MCF 10A (cell line): ENCODE measurements around the gene LRP10. TPM values are rescaled to one million over a fixed set of nuclear protein-coding genes. Genes with fewer than 3 reads are reported as not detected.

ENCODE experiments used
- BruUV-seq: library from RNA; stranded (reverse); fragments of 400-500 nt; replicated peaks from 2 replicates; lab custom pipeline; 2021; lab: Mats Ljungman, UMichigan
- CTCF ChIA-PET: fragments of 300-600 bp; sonication (Branson Sonifier 250); formaldehyde crosslinking; extraction: SDS; loops from one replicate; lab custom pipeline; 2021; ENCODE audit warnings: antibody characterized with exemption, inconsistent platforms; lab: Yijun Ruan, JAX
- POLR2A ChIA-PET: fragments of 300-600, 350-650 bp; sonication (Branson Sonifier 250); formaldehyde crosslinking; extraction: SDS; loops from one replicate; lab custom pipeline; 2020; ENCODE audit warnings: antibody characterized with exemption, inconsistent platforms; lab: Yijun Ruan, JAX
- DNase-seq: peaks from one replicate; pipeline ENCODE4 v3.0.0-alpha.2; 2018; ENCODE audit not compliant: unreplicated experiment
- H3K27ac Mint-ChIP-seq: one replicate; pipeline ENCODE4 v1.8.0; 2022; ENCODE audit warnings: mild to moderate bottlenecking, low read depth, mixed read lengths; ENCODE audit not compliant: unreplicated experiment
- H3K27me3 Mint-ChIP-seq: one replicate; pipeline ENCODE4 v1.8.0; 2022; ENCODE audit warnings: mixed read lengths; ENCODE audit not compliant: insufficient read depth, unreplicated experiment
- H3K36me3 Mint-ChIP-seq: one replicate; pipeline ENCODE4 v1.8.0; 2022; ENCODE audit warnings: mild to moderate bottlenecking, moderate library complexity, mixed read lengths; ENCODE audit not compliant: insufficient read depth, unreplicated experiment
- H3K4me1 Mint-ChIP-seq: one replicate; pipeline ENCODE4 v1.8.0; 2022; ENCODE audit warnings: mixed read lengths; ENCODE audit not compliant: insufficient read depth, unreplicated experiment
- H3K4me3 Mint-ChIP-seq: one replicate; pipeline ENCODE4 v1.8.0; 2022; ENCODE audit warnings: mild to moderate bottlenecking, moderate library complexity, mixed read lengths; ENCODE audit not compliant: unreplicated experiment
- H3K9me3 Mint-ChIP-seq: one replicate; pipeline ENCODE4 v1.8.0; 2022; ENCODE audit warnings: mixed read lengths; ENCODE audit not compliant: unreplicated experiment
- intact Hi-C: fragments of 100-400 bp; cut with micrococcal nuclease; formaldehyde crosslinking; loops from 2 replicates; pipeline ENCODE4 v1.14.1; 2022
- total RNA-seq: library from RNA; stranded (reverse); gene quantifications from 2 replicates; pipeline ENCODE4 v1.2.3, GENCODE V29; 2022
- TF ChIP-seq, protein P1 (sequence below): fragments of 200-600 bp; IDR thresholded peaks from one replicate; pipeline ENCODE4 v1.8.0; 2022; ENCODE audit warnings: antibody characterized with exemption, mild to moderate bottlenecking; ENCODE audit not compliant: unreplicated experiment

The LRP10 gene
- total RNA-seq, 1 experiment from 2014 or later = 71.0 TPM

DNA sequence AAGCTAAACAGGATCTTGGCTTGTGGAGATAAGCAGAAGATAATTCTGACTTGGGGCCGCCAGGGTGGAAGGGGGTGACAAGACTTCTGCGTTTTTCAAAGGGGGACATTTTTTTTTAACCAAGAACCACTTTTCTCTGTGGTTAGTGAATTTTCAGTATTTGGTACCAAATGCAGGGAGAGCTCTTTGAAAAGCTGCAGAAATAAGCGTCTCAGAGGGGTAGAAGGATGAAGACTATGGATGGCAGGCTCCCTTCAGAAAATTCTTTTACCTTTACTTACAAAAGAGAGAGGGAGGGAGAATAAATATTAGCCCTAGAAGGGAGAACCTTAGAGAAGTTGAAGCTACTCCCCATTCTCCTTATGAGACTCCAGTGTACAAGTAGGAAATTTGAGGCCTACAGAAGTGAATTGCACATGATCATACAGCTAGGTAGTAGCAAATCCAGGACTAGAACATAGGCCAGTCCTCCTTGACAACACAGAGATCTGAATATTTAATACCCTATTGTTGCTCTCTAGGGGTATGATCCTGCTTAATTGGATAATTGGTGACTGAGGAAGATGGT, 41.0 kb upstream of the LRP10 start:
- peak overlapping the region; percentile 95 for H3K4me3 Mint-ChIP-seq
- H3K27me3 Mint-ChIP-seq = no peaks in the 10 kb centered on the region
- peak overlapping the region; percentile 76 for H3K27ac Mint-ChIP-seq
- H3K4me1 Mint-ChIP-seq = peaks cover 12% of the 10 kb centered on the region
- no peaks in the 10 kb centered on the region for H3K9me3 Mint-ChIP-seq
- ChIA-PET POLR2A (interaction anchor here (0.5 to 5.4 kb wide), 15 partner anchors 8 to 280 kb away, joined by 3 to 67 read pairs (median 3); partner anchors contain the start of genes DAD1, MMP14 and OXA1L), CTCF (interaction anchor here (0.6 to 18.2 kb wide), 12 partner anchors 9 to 261 kb away, joined by 3 to 330 read pairs (median 4); partner anchors contain the start of gene OXA1L)
- BruUV-seq = TSS peak; percentile 52
- DNase-seq = no peak
- peaks cover 28% of the 10 kb centered on the region for H3K36me3 Mint-ChIP-seq
- TF ChIP-seq, protein P1, sequence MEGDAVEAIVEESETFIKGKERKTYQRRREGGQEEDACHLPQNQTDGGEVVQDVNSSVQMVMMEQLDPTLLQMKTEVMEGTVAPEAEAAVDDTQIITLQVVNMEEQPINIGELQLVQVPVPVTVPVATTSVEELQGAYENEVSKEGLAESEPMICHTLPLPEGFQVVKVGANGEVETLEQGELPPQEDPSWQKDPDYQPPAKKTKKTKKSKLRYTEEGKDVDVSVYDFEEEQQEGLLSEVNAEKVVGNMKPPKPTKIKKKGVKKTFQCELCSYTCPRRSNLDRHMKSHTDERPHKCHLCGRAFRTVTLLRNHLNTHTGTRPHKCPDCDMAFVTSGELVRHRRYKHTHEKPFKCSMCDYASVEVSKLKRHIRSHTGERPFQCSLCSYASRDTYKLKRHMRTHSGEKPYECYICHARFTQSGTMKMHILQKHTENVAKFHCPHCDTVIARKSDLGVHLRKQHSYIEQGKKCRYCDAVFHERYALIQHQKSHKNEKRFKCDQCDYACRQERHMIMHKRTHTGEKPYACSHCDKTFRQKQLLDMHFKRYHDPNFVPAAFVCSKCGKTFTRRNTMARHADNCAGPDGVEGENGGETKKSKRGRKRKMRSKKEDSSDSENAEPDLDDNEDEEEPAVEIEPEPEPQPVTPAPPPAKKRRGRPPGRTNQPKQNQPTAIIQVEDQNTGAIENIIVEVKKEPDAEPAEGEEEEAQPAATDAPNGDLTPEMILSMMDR = no peak
- intact Hi-C loops = no loop called here

DNA sequence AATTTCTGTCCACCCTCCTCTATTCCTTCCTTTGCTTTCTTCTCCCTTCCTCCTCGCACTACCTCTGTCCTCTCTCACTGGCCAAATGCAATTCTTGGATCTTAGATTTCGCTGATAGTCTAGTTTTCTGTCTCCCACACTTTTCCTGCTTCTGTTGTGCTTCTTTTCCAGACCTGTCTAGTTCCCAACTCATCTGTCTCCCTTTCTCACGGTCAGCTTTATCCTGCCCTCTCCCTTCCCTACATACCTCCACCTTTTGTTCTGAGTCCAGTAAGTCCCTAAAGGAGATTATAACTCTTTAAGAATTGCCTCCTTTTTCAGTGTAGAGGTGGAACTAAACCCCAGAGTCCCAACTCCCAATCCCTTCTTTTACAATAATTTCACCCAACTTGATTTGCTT, 36.0 kb upstream of the LRP10 start:
- CTCF ChIA-PET = interaction anchor here (0.6 to 18.2 kb wide), 18 partner anchors 9 to 505 kb away, joined by 3 to 330 read pairs (median 4); partner anchors contain the start of genes DAD1 and LRP10
- BruUV-seq = no TSS peak
- POLR2A ChIA-PET = interaction anchor here (0.6 to 2.7 kb wide), 8 partner anchors 11 to 265 kb away, joined by 3 to 13 read pairs (median 4); partner anchors contain the start of gene DAD1
- intact Hi-C loops = loop anchor here (5.0 kb wide), 1 partner anchor 37 kb away; the partner anchor contains the start of gene LRP10
- peak overlapping the region; percentile 98 for H3K27ac Mint-ChIP-seq
- peak overlapping the region; percentile 99 for H3K4me3 Mint-ChIP-seq
- no peaks in the 10 kb centered on the region for H3K27me3 Mint-ChIP-seq
- no peaks in the 10 kb centered on the region for H3K9me3 Mint-ChIP-seq
- peaks cover 26% of the 10 kb centered on the region for H3K4me1 Mint-ChIP-seq
- no peak for DNase-seq
- peaks cover 30% of the 10 kb centered on the region for H3K36me3 Mint-ChIP-seq
- TF ChIP-seq, protein P1 = no peak

DNA sequence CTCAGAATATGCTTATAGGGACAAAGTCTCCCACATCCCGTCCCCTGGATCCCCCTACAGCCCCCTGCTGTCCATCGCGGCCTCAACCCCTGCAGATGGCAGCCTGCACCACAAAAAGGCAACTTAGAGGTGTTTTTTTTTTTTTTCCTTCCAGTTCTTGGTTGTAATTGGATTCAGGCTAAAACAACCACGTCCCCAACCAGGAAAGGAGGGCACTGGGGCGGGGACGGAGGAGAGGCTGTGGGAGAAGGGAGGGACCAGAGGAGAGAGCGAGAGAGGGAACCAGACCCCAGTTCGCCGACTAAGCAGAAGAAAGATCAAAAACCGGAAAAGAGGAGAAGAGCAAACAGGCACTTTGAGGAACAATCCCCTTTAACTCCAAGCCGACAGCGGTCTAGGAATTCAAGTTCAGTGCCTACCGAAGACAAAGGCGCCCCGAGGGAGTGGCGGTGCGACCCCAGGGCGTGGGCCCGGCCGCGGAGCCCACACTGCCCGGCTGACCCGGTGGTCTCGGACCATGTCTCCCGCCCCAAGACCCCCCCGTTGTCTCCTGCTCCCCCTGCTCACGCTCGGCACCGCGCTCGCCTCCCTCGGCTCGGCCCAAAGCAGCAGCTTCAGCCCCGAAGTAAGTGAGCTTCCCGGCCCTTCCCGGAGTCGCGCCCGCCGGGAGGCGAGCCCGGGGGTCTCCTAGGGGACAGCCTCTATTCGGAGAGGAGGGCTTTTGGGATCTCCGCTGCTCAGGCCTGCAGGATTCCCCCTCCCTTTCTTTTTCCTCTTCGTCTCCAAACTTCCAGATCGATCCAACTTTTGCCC, 35.0 kb upstream of the LRP10 start, which contains the start of gene MMP14:
Gene MMP14, plus strand, starts transcription at position 285 of the 813 bp plus-strand sequence. Its CDS starts 233 bp downstream, at position 518.
- intact Hi-C loops = loop anchor here (2.0 to 5.0 kb wide), 2 partner anchors 16 to 36 kb away; partner anchors contain the start of gene LRP10
- Mint-ChIP-seq H3K27me3 (no peaks in the 10 kb centered on the region), H3K4me3 (peak within 1 kb of the TSS; percentile 99), H3K4me1 (peaks cover 21% of the 10 kb centered on the region), H3K27ac (peak within 1 kb of the TSS; percentile 98), H3K36me3 (peaks cover 40% of the 10 kb centered on the region), H3K9me3 (no peaks in the 10 kb centered on the region)
- TSS peak; percentile 54 for BruUV-seq
- CTCF ChIA-PET = interaction anchor here (0.6 to 18.2 kb wide), 25 partner anchors 8 to 725 kb away, joined by 3 to 330 read pairs (median 4); partner anchors contain the start of genes ABHD4, DAD1, LRP10 and OXA1L
- TF ChIP-seq, protein P1 = no peak
- DNase-seq = peak; percentile 78
- POLR2A ChIA-PET = interaction anchor here (0.7 to 5.7 kb wide), 15 partner anchors 8 to 266 kb away, joined by 3 to 142 read pairs (median 11); partner anchors contain the start of genes ABHD4, HAUS4, LRP10 and MRPL52
